Fibroblast of skin of right quadriceps (primary cell): ENCODE results near the gene SOX30.
"Not testable (repeated sequence)": the region's sequence is repeated elsewhere in the genome, so short reads cannot be mapped to it uniquely, and the experiment has no call there.

Experiments used
- DNase-seq: peaks from one replicate; pipeline ENCODE4 v3.0.0-alpha.2; 2013

SOX30 gene

DNA sequence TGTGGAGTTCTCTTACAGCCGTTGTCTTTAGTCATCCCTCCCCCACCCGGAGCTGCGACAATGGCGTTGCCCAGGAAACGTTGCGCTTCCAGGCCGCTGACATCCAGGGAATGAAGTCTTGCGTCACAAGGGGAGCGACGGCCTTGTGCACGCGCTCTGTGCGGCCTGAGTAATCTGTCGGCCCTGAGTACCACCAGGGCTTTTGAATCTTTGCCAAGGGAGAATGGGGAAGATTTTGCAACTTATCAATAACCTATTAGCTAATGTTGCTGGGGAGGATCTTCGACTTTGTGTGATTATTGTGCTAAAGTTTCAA lies at the start of gene SOX30:
Gene SOX30 (minus strand): TSS at position 62 of the 316 bp plus-strand sequence. CDS start 360 bp downstream, outside the sequence.
- DNase-seq: no peak

DNA sequence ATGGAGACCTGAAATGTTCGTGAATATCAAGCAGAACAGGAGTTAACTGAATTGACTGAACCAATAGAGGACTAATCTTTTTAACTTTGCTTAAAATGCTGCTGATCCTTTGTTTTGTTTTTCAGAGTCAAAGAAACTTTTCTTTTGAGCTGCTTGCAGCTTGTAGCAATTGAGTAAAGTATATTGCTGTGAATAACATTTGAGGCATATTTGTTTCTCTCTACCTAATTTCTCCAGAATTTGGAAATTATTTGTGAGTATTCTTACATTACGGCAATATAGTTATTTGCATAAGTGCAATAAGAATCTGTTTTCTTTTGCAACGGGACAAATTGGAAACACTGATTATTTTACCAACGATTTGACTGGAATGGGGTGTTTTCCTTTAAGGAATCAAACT lies 46.4 kb upstream of the SOX30 start:
- not testable (repeated sequence) for DNase-seq

DNA sequence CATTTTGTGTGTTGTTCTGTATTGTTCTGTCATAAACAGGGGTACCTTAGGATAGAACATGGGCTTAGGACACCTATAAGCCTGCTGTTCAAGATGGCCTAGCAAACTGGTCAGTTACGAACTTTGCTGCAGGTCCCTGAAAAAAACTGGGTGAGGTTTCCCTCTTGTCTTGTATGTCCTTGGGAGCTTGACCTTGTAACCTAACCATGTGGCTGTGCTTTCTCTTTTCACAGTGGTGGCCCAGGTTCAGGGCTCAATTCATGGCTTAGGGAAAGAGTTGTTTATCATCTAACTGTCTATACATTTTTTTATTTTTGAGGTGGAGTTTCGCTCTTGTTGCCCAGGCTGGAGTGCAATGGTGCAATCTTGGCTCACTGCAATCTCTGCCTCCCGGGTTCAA lies 43.9 kb upstream of the SOX30 start:
- DNase-seq: not testable (repeated sequence)

DNA sequence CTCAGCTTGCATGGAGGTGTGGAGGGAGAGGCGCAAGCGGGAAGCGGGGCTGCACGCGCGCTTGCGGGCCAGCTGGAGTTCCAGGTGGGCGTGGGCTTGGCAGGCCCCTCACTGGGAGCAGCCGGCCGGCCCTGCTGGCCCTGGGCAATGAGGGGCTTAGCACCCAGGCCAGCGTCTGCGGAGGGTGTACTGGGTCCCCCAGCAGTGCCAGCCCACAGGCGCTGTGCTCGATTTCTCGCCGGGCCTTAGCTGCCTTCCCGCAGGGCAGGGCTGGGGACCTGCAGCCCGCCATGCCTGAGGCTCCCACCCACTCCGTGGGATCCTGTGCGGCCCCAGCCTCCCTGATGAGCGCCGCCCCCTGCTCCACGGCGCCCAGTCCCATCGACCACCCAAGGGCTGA lies 41.6 kb upstream of the SOX30 start:
- DNase-seq: not testable (repeated sequence)

DNA sequence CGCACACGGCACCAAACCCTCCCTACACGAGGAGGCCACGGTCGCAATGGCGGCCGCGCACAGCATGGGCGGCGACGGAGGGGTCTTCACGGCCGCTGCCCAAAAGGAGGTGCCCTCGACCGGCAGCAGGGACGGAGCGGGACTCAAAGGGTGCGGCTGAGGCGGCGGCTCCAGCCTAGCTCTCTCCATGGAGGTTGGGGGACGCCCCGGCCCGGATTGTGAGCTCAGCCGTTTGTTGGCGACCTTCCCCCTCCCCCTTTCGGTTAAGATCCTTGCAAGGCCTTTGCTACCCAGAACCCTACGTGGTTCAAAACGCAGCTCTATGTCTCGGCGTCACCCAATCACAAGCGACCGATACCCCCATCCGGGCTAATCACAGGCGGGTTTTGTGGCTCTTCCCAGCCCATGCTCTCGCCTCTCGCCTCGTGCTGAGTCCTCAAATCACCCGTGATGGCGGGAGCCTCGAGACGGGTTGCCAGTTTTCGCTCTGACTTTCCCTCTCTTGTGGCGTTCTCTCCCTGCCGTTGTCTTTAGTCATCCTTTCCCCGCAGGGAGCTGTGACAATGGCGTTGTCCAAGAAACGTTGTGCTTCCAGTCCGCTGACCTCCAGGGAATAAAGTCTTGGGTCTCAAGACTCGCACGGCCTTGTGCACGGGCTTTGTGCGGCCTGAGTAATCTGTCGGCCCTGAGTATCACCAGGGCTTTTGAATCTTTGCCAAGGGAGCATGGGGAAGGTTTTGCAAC lies 38.6 kb upstream of the SOX30 start:
- DNase-seq: no peak

DNA sequence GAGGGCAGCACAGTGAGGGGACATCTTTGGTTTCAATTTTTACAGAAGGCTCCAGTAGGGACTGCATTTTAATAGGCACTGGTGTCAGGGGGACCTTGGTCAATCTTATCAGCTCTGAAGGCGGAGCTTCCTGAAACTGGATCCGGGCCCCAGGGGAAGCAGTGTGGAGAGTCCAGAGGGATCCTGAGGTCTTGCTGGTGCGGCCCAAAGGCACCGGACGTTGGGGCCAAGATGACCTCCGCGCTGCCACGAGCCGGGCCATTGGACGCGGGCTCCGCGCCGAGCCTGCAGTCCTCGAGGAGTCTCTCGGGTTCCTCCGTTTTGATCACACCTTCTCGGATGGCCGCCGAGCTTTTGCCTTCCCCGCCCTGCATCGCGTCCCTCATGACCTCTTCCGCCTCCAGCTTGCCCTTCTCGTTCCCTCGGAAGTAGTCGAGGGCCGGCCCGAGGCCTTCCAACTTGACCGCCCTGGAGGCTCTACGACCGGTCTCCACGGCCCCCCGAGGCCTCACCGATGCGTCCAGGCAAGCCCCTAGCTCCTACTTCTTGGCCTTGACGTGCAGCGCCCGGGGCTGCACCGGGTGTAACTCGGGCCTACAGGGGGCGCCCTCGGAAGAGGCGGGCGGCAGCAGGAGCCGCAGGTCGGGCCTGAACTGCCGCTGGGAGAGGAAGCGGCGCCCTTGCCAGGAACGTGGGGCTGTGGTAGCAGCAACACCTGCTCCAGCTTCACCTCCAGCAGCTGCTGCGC lies 37.9 kb upstream of the SOX30 start:
- no peak for DNase-seq

DNA sequence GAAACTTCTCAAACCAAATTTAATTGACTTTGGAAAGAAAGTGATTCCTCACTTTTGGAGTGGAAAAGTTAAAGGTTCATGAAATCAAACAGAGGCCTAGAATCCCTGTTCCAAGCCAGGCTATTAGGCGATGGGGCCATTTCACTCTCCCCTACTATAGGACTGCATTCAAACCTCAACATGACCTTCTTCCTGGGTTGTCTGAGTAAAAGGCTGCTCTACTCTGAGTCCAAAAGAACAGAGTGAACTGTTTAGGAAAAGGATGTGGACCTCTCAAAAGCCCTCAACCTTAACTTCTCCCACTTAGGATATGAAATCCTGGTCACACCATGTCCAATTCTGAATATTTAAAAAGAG lies 34.9 kb upstream of the SOX30 start:
- DNase-seq: no peak

DNA sequence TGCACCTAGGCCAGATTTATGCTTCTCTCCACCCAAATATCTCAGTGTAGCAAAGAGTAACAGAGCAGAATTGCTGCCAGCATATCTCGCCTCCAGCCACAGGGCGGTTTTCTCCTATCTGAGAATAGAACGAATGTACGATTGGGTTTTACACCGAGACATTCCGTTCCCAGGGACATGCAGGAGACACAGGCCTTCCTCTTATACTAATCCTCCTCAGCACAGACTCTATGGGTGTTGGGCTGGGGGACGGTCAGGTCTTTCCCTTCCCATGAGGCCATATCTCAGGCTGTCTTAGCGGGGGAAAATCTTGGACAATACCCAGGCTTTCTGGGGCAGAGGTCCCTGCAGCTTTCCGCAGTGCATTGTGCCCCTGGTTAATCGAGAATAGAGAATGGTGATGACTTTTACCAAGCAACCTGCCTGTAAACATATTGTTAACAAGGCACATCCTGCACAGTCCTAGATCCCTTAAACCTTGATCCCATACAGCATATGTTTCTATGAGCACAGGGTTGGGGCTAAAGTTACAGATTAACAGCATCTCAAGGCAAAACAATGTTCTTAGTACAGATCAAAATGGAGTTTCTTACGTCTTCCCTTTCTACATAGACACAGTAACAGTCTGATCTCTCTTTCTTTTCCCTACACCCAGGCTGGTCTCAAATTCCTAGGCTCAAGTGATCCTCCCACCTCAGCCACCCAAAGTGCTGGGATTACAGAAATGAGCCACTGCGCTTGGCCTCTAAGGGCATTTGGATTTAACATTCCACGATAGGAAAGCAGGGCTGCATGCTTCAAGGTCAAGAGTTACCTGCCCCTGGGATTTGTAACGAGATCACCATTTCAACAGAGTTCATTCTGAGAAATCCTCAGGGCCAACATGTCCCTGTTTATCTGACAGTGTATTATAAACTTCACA lies 34.3 kb upstream of the SOX30 start:
- not testable (repeated sequence) for DNase-seq

DNA sequence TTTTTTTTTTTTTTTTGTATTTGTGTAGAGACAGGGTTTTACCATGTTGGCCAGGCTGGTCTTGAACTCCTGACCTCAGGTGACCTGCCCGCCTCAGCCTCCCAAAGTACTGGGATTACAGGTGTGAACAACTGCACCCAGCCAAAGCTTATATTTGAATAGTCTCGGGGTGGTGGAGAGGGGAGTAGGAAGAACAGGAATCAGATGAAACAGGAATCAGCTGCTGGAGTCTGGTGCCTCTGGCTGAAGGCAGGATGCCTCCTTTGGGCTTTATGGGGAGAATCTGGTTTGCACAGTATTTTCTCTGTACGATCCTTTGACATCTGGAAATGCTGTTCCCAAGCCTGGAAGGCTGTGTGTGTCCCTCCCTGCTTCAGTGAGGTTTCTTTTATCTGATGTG lies 30.0 kb upstream of the SOX30 start:
- no peak for DNase-seq

DNA sequence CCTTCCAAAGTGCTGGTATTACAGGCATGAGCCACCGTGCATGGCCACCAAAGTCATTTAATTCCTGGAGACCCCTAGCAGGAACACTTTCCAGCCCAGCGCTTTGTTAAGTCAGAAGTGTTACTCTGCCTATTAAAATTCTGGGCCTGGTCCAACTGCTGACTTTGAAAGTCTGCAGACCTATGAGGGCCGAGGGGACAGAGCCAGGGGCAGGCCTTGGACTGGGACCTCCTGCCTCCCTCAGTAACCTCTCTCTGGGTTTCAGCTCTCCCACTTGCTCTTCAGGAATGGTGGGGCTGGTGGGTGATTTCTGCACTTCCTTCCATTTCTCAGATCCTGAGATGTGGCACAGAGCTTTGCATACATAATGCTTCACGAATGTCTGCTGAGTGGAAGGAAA lies 28.8 kb upstream of the SOX30 start:
- no peak for DNase-seq

DNA sequence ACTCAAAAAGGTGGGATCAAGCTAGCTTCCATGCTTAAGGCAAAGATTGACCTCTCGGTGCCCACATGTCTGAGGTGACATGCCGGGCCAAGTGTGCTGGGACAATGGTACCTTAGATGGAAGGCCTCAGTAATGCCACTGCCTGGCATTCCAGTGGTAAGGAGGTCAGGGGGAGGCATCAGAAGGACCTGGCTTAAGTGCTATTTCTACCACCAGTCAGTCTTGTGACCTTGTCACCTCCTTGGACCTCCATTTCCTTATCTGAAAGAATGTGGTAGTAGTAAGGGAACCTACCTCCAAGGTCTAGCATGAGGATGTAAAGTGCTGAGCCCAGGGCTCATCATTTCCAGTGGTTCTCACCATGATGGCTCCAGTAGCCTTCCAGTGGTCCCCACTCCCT lies 28.0 kb upstream of the SOX30 start:
- no peak for DNase-seq

DNA sequence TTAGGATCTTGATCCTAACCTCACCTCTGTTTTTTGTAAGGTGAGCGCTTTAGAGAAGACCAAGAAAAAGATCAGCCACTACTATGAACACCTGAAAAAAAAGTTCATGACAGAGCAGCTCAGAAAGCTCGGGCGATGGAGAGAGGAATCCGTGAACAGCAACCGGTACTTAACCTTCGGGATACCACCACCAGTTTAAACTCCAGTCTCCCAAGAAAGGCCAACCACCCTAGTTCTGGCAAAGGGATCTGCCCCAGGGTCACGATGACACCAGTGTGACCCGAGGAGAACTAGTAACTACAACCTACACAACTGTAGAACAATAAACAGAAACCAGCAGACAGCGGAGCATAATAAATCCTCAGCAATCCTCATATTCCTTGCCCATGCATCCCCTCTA lies 27.6 kb upstream of the SOX30 start:
- no peak for DNase-seq

DNA sequence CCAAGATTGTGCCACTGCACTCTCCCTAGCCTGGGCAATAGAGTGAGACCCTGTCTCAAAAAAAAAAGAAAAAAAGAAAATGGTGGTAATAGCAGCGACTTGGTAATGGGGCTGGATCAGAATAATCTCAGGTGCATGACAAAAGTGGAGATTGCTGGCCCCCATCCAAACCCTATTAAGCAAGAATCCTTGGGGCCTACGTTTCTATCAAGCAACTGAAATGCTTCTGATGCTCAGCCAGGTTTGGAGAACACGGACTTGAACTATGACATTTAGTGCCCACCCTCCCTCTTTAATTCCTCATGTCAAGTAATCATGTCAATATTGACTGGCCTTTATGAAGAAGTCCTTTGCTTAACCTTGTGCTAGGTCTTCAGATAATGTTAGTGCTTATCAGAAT lies 25.7 kb upstream of the SOX30 start:
- no peak for DNase-seq

DNA sequence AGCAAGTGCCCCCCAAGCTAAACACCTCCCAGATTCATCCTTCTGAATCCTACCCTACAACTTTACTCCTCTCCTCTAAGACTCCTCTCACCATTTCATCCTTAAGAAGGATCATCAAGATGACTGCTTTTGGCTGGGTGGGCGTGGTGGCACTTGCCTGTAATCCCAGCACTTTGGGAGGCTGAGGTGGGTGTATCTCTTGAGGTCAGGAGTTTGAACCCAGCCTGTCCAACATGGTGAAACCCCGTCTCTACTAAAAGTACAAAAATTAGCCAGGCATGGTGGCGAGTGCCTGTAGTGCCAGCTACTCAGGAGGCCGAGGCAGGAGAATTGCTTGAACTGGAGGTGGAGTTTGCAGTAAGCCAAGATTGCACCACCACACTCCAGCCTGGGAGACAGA lies 22.1 kb upstream of the SOX30 start:
- not testable (repeated sequence) for DNase-seq

DNA sequence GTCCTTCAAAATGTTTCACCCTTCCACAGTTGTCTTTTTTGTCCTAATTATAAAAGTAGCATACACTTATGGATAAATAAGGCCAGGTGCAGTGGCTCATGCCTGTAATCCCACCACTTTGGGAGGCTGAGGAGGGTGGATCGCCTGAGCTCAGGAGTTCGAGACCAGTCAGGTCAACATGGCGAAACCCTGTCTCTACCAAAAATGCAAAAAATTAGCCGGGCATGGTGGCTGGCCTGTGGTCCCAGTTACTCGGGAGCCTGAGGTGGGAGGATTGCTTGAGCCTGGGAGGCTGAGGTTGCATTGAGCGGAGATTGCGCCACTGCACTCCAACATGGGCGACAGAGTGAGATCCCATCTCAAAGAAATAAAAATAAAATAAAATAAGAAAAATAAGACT lies 20.7 kb upstream of the SOX30 start:
- no peak for DNase-seq

DNA sequence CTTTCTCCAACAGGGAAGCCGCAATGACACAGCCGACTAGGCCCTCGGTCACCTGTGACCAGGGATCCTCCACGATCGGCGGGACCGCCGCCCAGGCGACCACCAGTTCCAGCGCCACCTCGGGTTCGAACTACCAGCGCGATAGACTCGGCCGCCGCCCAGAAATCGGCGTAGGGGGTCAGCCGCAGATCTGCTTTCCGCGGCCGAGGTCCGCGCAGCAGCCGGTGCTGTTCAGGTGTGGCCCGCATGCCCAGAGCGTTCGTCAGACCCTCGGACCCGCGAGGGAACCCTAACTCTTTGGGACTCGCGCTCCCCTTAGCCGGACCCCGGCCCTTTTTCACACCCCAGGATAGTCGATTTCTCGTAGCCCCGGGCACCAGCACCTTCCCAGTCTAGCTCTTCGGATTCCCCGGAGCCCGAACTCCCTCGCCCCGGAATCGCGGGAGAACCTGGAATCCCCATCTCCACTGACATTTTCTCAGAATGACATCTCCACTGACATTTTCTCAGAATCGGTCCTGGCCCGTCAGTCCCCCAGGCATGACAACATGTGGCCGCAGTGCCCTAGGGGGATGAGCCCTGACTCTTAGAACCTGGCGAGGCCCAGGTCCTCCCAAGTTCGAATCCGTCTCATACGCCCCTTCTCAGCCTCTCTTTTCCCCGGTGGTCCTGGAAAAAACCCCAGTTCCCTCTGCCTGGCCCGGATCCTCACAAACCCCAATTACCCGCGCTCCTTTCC lies 19.5 kb upstream of the SOX30 start:
- no peak for DNase-seq

DNA sequence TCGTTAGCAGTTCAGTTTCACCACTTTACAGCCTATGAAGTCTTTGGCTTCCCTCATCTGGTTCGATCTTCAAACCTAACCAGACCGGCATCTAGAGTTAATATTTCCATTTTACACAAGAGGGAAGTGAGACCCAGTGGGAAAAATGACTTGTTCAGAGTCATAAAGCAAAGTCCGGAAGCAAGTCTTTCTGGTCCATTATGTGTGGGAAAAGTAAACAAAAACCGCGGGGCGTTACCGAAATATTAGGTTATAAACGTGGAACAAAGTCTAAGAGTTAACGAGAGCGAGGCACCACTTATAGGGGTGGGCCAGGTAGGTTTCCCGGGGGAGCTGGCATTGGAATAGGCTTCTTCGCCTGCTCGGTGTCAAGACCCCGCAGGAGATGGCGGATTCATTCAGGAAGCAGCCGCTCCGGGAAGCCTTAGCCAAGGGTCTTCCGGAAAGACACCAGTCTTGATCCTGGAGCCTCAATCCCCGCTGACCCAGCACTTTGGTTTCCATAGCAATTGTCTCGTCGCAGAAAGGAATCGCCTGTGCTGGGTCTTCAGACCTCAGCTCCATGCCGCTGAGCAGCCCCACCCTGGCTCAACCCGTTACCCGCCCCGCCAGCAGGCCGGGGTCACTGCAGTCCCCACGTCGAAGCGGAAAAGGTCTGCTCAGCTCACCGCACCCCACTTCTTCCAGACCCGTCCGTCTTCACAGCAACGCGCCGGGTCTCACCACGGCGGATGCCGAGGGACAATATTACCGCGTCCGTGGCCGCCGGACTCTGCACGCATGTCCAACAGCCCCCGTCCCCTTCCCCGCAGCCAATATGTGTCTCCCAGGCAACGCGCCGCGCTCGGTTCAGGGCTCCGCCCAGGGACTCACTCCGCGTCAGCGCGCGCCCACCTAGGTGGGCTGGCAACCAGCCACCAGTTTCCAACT lies 18.7 kb upstream of the SOX30 start, which contains the start of gene C5orf52:
Gene C5orf52 (plus strand): TSS at position 872 of the 930 bp plus-strand sequence. CDS start 82 bp downstream, outside the sequence.
- DNase-seq: peak; percentile 35

DNA sequence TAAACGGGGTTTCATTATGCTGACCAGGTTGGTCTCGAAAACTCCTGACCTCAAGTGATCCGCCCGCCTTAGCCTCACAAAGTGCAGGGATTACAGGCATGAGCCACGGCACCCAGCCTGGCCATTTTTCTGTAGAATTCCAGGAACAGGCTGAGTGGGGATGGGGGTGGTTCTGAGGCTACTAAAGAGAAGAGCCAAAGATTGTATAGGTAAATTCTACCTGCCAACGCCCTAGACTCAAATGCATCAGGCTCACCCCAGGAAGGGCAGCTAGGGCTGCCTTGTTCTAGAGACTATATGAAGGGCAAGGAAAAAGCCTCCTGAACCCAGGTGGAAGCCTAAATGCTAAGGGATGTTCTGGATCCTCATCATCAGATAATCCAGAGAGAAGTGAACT lies 17.5 kb upstream of the SOX30 start:
- DNase-seq: no peak

DNA sequence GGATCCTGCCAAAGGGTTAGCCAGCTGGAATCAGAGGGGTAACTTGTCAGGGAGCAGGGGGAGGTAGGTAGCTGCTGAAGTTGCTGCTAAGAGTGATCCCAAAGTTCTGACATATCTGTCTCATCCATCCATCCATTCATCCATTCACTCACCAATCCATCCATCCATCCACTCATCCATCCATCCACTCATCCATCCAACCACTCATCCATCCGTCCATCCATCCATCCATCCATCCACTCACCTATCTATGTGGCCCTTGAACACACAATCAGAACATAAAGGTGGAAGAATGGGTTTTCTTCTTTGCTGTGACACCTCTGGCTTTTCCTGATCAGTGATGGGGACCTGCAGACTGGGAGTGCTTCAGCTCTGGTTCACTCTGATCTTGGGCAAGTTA lies 16.1 kb upstream of the SOX30 start:
- no peak for DNase-seq

DNA sequence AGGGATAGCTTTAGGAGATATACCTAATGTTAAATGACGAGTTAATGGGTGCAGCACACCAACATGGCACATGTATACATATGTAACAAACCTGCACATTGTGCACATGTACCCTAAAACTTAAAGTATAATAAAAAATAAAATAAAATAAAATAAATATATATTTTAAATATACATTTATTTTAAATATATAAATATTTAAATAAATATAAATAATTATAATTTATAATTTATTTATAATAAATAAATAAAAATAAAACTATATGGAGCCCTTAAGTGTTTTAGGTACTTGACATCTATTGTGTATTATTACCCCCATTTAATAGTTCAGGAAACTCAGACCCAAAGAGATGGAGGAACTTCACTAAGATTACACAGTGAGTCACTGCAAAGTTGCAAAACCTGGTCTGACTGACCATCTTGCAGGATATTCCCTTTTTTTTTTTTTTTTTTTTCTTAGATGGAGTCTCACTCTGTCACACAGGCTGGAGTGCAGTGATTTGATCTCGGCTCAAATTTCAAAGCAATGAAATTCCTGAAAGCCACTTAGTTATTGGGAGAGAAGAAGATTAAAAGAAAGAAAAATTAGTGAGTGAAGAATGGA lies 13.3 kb upstream of the SOX30 start:
- DNase-seq: peak; percentile 70
